Measurements from ENCODE around the gene PEPD.

Gene PEPD

DNA sequence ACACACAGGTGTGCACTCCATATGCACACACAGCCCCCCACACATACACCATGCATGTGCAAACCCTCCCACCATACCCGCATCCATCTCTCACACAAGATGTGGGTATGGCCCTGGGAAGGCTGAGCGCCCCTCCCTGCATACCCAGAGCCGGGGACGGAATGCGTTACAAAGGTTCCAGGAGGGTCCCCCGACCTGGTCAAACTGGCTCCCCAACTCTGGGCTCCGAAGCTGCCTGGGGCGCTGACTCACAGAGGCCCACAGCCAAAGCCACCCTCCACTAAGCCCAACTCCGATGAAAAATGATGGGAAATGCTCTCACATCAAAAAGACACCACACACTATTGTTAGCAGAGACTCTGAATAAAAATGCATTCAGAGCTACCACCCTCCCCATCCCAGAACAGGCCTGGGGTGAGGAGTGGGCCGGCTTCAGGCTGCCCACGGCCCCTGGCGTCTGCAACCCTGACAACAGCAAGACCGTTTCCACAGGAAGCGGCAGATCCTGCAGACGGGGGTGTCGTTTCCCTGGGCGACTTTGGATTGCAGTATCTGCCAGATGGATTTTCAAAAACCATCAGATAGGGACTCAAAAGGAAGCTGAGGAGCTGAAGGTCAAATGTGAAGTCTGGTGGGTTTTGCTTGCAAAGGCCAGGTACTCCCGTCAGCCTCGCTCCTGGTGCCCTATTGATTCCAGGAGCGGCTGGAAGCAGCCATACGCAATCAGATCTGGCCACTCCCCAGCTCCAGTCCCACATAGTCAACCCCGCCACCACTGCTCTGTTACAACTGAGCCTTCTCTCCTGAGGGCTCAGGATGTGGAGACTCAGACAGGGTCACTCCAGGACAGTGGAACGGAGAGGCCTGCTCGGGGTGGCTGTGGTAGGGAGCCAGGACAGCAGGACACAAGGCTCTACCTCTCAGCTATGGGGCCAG is 14.3 kb downstream of the PEPD start:
- Histone ChIP-seq H3K27ac (ENCODE audit: insufficient read depth, low read depth, low read length, poor library complexity, severe bottlenecking) (no peak overlapping the region), H3K4me1 (ENCODE audit: control insufficient read depth, insufficient read depth, low read length) (peaks cover 6% of the 10 kb centered on the region), H3K36me3 (ENCODE audit: control insufficient read depth, insufficient read depth, low read length) (no peaks in the 10 kb centered on the region), H3K4me3 (ENCODE audit: insufficient read depth, low read depth, low read length) (no peak overlapping the region), H3K9me3 (ENCODE audit: control insufficient read depth, low read length) (no peaks in the 10 kb centered on the region), H3K27me3 (ENCODE audit: control insufficient read depth, insufficient read depth, low read length, poor library complexity, severe bottlenecking) (no peaks in the 10 kb centered on the region)
- WGBS, 2 experiments, result 91 to 93% methylated on average over 24 of the region's 24 CpGs

DNA sequence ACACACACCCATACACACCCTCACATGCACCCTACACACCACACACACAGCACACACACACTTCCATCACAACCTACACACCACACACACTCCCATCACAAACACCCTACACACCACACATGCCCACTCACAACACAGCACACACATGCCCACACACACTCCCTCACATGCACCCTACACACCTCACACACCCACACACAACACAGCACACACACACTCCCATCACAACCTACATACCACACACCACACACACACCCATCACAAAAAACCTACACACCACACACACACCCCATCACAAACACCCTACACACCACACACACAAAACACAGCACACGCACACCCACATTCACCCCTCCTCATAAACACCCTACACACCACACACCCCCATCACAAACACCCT is 15.1 kb downstream of the PEPD start:
- Histone ChIP-seq H3K27me3 (ENCODE audit: control insufficient read depth, insufficient read depth, low read length, poor library complexity, severe bottlenecking) (no peaks in the 10 kb centered on the region), H3K27ac (ENCODE audit: insufficient read depth, low read depth, low read length, poor library complexity, severe bottlenecking) (no peak overlapping the region), H3K9me3 (ENCODE audit: control insufficient read depth, low read length) (no peaks in the 10 kb centered on the region), H3K4me1 (ENCODE audit: control insufficient read depth, insufficient read depth, low read length) (peaks cover 6% of the 10 kb centered on the region), H3K36me3 (ENCODE audit: control insufficient read depth, insufficient read depth, low read length) (no peaks in the 10 kb centered on the region), H3K4me3 (ENCODE audit: insufficient read depth, low read depth, low read length) (no peak overlapping the region)
- WGBS, 2 experiments, result 85 to 93% methylated on average over 1 of the region's 1 CpG

DNA sequence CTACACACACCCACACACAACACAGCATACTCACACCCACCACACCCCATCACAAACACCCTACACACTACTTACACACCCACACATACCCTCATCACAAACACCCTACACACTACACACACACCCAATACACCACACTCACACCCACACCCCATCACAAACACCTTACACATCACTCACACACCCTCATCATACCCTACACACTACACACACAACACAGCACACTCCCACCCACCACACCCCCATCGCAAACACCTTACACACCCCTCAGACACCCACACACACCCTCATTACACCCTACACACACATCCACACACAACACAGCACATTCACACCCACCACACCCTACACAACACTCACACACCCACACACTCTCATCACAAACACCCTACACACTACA is 15.8 kb downstream of the PEPD start:
- Histone ChIP-seq H3K4me3 (ENCODE audit: insufficient read depth, low read depth, low read length) (no peak overlapping the region), H3K27me3 (ENCODE audit: control insufficient read depth, insufficient read depth, low read length, poor library complexity, severe bottlenecking) (no peaks in the 10 kb centered on the region), H3K27ac (ENCODE audit: insufficient read depth, low read depth, low read length, poor library complexity, severe bottlenecking) (no peak overlapping the region), H3K36me3 (ENCODE audit: control insufficient read depth, insufficient read depth, low read length) (no peaks in the 10 kb centered on the region), H3K4me1 (ENCODE audit: control insufficient read depth, insufficient read depth, low read length) (peaks cover 6% of the 10 kb centered on the region), H3K9me3 (ENCODE audit: control insufficient read depth, low read length) (no peaks in the 10 kb centered on the region)
- WGBS, 2 experiments, result 92 to 94% methylated on average over 1 of the region's 1 CpG

DNA sequence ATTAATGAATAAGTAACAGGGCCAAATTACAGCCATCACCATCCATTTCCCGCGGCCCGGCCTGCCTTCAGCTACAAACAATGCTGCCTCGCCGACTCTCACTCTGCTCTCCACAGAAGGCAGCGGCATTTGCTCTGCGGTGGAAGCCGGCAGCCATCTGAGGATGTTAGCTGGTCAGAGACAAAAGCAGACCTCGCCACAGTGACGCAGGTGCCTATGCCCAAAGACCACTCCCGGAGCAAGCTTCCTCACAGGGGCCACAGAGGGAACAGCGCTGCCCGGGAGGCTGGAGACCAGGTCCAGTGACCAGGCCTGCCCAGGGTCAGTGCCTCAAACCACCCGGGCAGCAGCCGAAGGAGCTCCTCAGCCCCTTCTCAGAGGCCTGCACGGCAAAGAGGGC is 16.4 kb downstream of the PEPD start:
- Histone ChIP-seq H3K9me3 (ENCODE audit: control insufficient read depth, low read length) (no peaks in the 10 kb centered on the region), H3K27ac (ENCODE audit: insufficient read depth, low read depth, low read length, poor library complexity, severe bottlenecking) (no peak overlapping the region), H3K36me3 (ENCODE audit: control insufficient read depth, insufficient read depth, low read length) (no peaks in the 10 kb centered on the region), H3K27me3 (ENCODE audit: control insufficient read depth, insufficient read depth, low read length, poor library complexity, severe bottlenecking) (no peaks in the 10 kb centered on the region), H3K4me1 (ENCODE audit: control insufficient read depth, insufficient read depth, low read length) (peaks cover 3% of the 10 kb centered on the region), H3K4me3 (ENCODE audit: insufficient read depth, low read depth, low read length) (no peak overlapping the region)
- WGBS, 2 experiments, result 83 to 84% methylated on average over 16 of the region's 16 CpGs

DNA sequence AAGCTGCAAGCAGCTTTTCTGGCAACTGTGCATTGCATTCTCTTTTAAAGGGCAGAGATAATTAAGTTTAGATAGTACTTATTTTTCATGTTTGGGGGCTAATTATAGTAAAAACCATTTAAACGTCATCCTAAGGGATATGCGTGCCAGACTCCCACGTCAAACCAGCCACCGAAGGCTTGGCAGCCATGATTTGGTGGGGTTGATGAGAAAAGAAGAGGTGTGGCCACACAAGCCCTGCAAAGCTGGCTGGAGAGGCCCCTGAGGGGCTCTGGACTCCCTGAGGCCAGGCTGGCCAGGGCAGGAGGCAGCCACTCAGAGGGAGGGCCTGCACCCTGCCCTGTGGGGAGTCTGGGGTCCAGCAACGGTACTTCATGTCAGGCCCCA is 17.5 kb downstream of the PEPD start:
- peaks cover 3% of the 10 kb centered on the region for H3K4me1 ChIP-seq (ENCODE audit: control insufficient read depth, insufficient read depth, low read length)
- no peak overlapping the region for H3K27ac ChIP-seq (ENCODE audit: insufficient read depth, low read depth, low read length, poor library complexity, severe bottlenecking)
- 91 to 96% methylated on average over 5 of the region's 5 CpGs for WGBS, 2 experiments
- H3K27me3 ChIP-seq (ENCODE audit: control insufficient read depth, insufficient read depth, low read length, poor library complexity, severe bottlenecking), result no peaks in the 10 kb centered on the region
- H3K36me3 ChIP-seq (ENCODE audit: control insufficient read depth, insufficient read depth, low read length), result no peaks in the 10 kb centered on the region
- no peaks in the 10 kb centered on the region for H3K9me3 ChIP-seq (ENCODE audit: control insufficient read depth, low read length)
- no peak overlapping the region for H3K4me3 ChIP-seq (ENCODE audit: insufficient read depth, low read depth, low read length)

DNA sequence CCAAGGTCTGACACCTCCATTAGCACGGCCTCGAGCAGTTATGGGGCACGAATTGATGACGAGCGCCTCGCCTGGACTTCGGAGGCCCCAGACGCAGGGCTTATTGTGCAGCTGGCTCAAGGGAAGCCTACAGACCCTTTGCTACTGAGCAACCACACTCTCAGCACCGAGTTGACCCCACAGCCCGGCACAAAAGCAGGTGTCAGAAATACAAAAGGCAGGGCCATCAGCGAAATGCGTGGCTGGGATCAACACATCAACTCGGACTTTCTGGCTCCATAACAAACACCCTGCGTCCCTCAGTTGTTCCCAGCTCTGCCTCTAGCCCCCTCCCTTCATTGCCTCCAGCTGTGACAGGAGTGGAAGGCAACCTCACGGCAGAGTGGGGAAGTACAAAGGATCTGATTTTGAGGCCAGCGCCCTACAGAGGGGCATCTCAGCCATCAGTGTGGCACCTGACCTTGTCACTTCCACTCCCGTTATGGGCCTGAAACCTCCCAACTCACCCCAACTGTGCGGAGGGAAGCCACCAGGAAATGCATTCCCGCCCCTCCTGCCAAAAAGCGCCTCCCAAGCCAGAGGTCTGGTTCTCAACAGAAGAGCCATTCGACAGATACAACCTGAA is 18.0 kb downstream of the PEPD start:
- Histone ChIP-seq H3K4me3 (ENCODE audit: insufficient read depth, low read depth, low read length) (no peak overlapping the region), H3K27me3 (ENCODE audit: control insufficient read depth, insufficient read depth, low read length, poor library complexity, severe bottlenecking) (no peaks in the 10 kb centered on the region), H3K27ac (ENCODE audit: insufficient read depth, low read depth, low read length, poor library complexity, severe bottlenecking) (no peak overlapping the region), H3K9me3 (ENCODE audit: control insufficient read depth, low read length) (no peaks in the 10 kb centered on the region), H3K36me3 (ENCODE audit: control insufficient read depth, insufficient read depth, low read length) (no peaks in the 10 kb centered on the region), H3K4me1 (ENCODE audit: control insufficient read depth, insufficient read depth, low read length) (peaks cover 3% of the 10 kb centered on the region)
- 72 to 78% methylated on average over 21 of the region's 21 CpGs for WGBS, 2 experiments

DNA sequence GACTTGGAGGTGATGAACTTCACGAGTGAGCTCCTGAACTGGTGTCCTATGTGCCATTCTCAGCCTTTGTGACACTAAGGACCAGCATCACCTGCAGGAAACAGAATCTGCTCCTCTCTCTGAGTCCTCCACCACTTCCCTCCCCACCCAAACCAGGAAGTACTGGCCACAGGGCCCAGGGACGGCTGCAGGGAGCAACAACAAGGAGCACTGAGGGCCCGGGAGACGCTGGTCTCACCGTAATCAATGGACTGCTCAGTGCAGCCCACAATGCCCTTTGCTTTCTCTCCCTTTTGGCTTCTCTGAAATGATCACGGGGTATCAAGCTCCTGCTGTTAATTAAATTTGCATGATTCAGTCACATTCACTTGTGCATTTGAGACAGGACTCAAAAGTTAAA is 18.6 kb downstream of the PEPD start:
- peaks cover 3% of the 10 kb centered on the region for H3K4me1 ChIP-seq (ENCODE audit: control insufficient read depth, insufficient read depth, low read length)
- H3K27me3 ChIP-seq (ENCODE audit: control insufficient read depth, insufficient read depth, low read length, poor library complexity, severe bottlenecking), result no peaks in the 10 kb centered on the region
- H3K9me3 ChIP-seq (ENCODE audit: control insufficient read depth, low read length), result no peaks in the 10 kb centered on the region
- 81 to 85% methylated on average over 6 of the region's 6 CpGs for WGBS, 2 experiments
- H3K4me3 ChIP-seq (ENCODE audit: insufficient read depth, low read depth, low read length), result no peak overlapping the region
- H3K36me3 ChIP-seq (ENCODE audit: control insufficient read depth, insufficient read depth, low read length), result no peaks in the 10 kb centered on the region
- H3K27ac ChIP-seq (ENCODE audit: insufficient read depth, low read depth, low read length, poor library complexity, severe bottlenecking), result peak overlapping the region; percentile 36

DNA sequence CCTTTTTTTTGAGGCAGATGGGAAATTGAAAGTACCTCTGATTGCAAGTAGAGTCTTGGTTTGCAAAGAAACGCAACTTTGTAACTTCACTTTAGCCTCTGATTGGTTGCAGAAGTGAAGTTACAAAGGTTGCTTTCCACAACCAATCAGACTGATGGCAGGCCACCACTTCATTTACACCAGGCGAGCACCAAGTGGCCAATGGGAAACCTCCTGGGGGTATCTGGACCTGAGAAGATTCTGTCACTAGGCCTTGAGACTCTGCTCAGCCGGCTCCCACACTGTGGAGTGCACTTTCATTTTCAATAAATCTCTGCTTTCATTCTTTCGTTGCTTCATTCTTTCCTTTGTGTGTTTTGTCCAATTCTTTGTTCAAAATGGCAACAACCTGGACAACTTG is 19.1 kb downstream of the PEPD start:
- no peak overlapping the region for H3K27ac ChIP-seq (ENCODE audit: insufficient read depth, low read depth, low read length, poor library complexity, severe bottlenecking)
- H3K27me3 ChIP-seq (ENCODE audit: control insufficient read depth, insufficient read depth, low read length, poor library complexity, severe bottlenecking), result no peaks in the 10 kb centered on the region
- H3K9me3 ChIP-seq (ENCODE audit: control insufficient read depth, low read length), result no peaks in the 10 kb centered on the region
- no peaks in the 10 kb centered on the region for H3K36me3 ChIP-seq (ENCODE audit: control insufficient read depth, insufficient read depth, low read length)
- H3K4me1 ChIP-seq (ENCODE audit: control insufficient read depth, insufficient read depth, low read length), result peaks cover 3% of the 10 kb centered on the region
- H3K4me3 ChIP-seq (ENCODE audit: insufficient read depth, low read depth, low read length), result no peak overlapping the region
- WGBS, 2 experiments, result 91 to 96% methylated on average over 4 of the region's 4 CpGs

DNA sequence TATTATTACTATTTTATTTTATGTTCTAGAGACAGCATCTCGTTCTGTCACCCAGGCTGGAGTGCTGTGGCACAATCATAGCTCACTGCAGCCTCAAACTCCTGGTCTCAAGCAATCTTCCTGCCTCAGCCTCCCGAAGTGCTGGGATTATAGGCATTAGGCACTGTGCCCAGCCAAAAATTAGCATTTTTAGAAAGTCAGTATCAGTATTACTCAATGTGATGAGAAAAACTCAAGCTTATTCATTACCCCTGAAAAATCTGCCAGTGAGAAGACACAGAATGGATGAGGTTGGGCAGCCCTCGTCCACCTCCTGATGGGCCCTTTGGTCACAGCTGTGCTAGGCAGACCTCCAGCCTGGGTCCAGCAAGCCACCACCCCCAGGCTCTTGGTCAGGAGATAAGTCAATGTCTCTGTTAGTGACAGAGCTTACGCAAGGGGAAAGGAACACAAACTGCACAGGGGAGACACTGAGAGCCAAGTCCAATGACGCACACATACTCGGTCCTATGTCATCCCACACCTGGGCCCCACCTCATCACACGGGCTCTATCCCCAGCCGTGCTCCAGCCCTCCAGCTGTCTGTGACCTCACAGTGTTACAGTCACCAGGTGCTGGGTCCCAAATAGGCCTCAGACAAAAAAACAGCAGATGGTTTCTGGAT is 19.8 kb downstream of the PEPD start:
- no peaks in the 10 kb centered on the region for H3K9me3 ChIP-seq (ENCODE audit: control insufficient read depth, low read length)
- no peaks in the 10 kb centered on the region for H3K36me3 ChIP-seq (ENCODE audit: control insufficient read depth, insufficient read depth, low read length)
- H3K27me3 ChIP-seq (ENCODE audit: control insufficient read depth, insufficient read depth, low read length, poor library complexity, severe bottlenecking), result no peaks in the 10 kb centered on the region
- no peak overlapping the region for H3K27ac ChIP-seq (ENCODE audit: insufficient read depth, low read depth, low read length, poor library complexity, severe bottlenecking)
- WGBS, 2 experiments, result 93 to 95% methylated on average over 8 of the region's 8 CpGs
- H3K4me1 ChIP-seq (ENCODE audit: control insufficient read depth, insufficient read depth, low read length), result peaks cover 3% of the 10 kb centered on the region
- H3K4me3 ChIP-seq (ENCODE audit: insufficient read depth, low read depth, low read length), result no peak overlapping the region

DNA sequence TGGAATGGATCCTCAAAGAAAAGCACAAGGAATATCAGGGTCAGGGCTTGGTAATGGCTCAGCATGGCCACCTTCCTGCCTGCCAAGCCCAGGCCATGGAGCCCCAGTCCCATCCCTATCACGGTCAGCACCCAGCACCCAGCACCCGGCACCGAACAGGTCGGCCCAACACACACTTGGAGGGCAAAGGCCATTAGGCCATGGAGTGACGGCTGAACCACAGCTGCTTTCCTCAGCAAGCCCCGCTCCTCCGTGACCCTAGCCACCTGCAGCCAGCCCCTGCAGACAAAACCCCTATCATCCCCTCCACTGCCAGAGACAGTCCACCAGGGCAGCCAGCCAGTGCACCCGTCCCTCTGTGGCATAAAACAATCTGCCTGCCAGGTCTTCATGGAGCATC is 20.6 kb downstream of the PEPD start:
- WGBS, 2 experiments, result 96 to 97% methylated on average over 8 of the region's 8 CpGs
- Histone ChIP-seq H3K4me3 (ENCODE audit: insufficient read depth, low read depth, low read length) (no peak overlapping the region), H3K9me3 (ENCODE audit: control insufficient read depth, low read length) (no peaks in the 10 kb centered on the region), H3K27ac (ENCODE audit: insufficient read depth, low read depth, low read length, poor library complexity, severe bottlenecking) (no peak overlapping the region), H3K4me1 (ENCODE audit: control insufficient read depth, insufficient read depth, low read length) (peaks cover 3% of the 10 kb centered on the region), H3K27me3 (ENCODE audit: control insufficient read depth, insufficient read depth, low read length, poor library complexity, severe bottlenecking) (no peaks in the 10 kb centered on the region), H3K36me3 (ENCODE audit: control insufficient read depth, insufficient read depth, low read length) (no peaks in the 10 kb centered on the region)

Measured in ectodermal cell (in vitro differentiated cells).